Measurements from ENCODE around the gene VPS51. TPM values are rescaled to one million over a fixed set of nuclear protein-coding genes. Genes with fewer than 3 reads are reported as not detected.

Gene VPS51
- total RNA-seq, 4 donors from 2014 or later: 206 to 515 (median 266) TPM

GRCh38 chr11:65110354-65110861 is 14.4 kb downstream of the VPS51 start:
- Histone ChIP-seq H3K4me3 (no peak overlapping the region), H3K9me3 (no peaks in the 10 kb centered on the region), H3K36me3 (peaks cover 0 to 13% of the 10 kb centered on the region in 2 donors), H3K27ac (peak overlapping the region; percentile 74 to 90 (median 81)), H3K27me3 (no peaks in the 10 kb centered on the region), H3K4me1 (peaks cover 26 to 34% of the 10 kb centered on the region in 2 donors)
- in situ Hi-C loops (cut with MboI; ENCODE audit: low sequenced_read_pairs in 4 of 4) (loop anchor here in 3 of 4 donors (5.0 kb wide), 1 partner anchor 72 kb away; the partner anchor contains the start of gene CAPN1 (in 3 of the 3)), intact Hi-C loops (cut with DNase I; ENCODE audit: low total_unique reads) (loop anchor here (1.0 to 10.0 kb wide), 2 partner anchors 71 to 256 kb away; partner anchors contain the start of gene CAPN1)
- no peak for TF ChIP-seq POLR2A (IDR thresholded peaks at IDR 0.05)
- peak; percentile 86 to 100 (median 98) for TF ChIP-seq CTCF (IDR thresholded peaks at IDR 0.05 in 4 of 5, conservative IDR thresholded peaks at IDR 0.05 in 1 of 5)
- DNase-seq (peak; percentile 63 to 81), ATAC-seq (peak; percentile 59 to 61)

GRCh38 chr11:65111159-65111743 is 15.2 kb downstream of the VPS51 start:
- ATAC-seq: peak in 1 of 2 donors; percentile 0
- H3K4me3 ChIP-seq: peak overlapping the region in 1 of 4 donors; percentile 64
- no peaks in the 10 kb centered on the region for H3K27me3 ChIP-seq
- peaks cover 30 to 42% of the 10 kb centered on the region in 2 donors for H3K4me1 ChIP-seq
- intact Hi-C loops (cut with DNase I; ENCODE audit: low total_unique reads) (loop anchor here (10.0 kb wide), 1 partner anchor 256 kb away; no protein-coding TSS in a partner anchor), in situ Hi-C loops (cut with MboI; ENCODE audit: low sequenced_read_pairs in 4 of 4) (loop anchor here in 3 of 4 donors (5.0 kb wide), 1 partner anchor 71 kb away; the partner anchor contains the start of gene CAPN1 (in 3 of the 3))
- no peaks in the 10 kb centered on the region for H3K9me3 ChIP-seq
- TF ChIP-seq POLR2A (IDR thresholded peaks at IDR 0.05) (no peak), CTCF (IDR thresholded peaks at IDR 0.05 in 4 of 5, conservative IDR thresholded peaks at IDR 0.05 in 1 of 5) (no peak)
- peaks cover 0 to 13% of the 10 kb centered on the region in 2 donors for H3K36me3 ChIP-seq
- peak overlapping the region; percentile 74 to 90 (median 81) for H3K27ac ChIP-seq
- DNase-seq: no peak

GRCh38 chr11:65111744-65112545 is 15.9 kb downstream of the VPS51 start, which contains the start of gene TM7SF2:
Gene TM7SF2, plus strand, starts transcription at chr11:65111872. Its CDS starts 144 bp downstream, at chr11:65112016.
- no peaks in the 10 kb centered on the region for H3K27me3 ChIP-seq
- H3K9me3 ChIP-seq: no peaks in the 10 kb centered on the region
- in situ Hi-C loops (cut with MboI; ENCODE audit: low sequenced_read_pairs in 4 of 4) (loop anchor here in 3 of 4 donors (5.0 kb wide), 1 partner anchor 70 kb away; the partner anchor contains the start of gene CAPN1 (in 3 of the 3)), intact Hi-C loops (cut with DNase I; ENCODE audit: low total_unique reads) (loop anchor here (1.0 to 10.0 kb wide), 2 partner anchors 22 to 257 kb away; partner anchors contain the start of gene SYVN1)
- peak within 1 kb of the TSS; percentile 74 to 90 (median 81) for H3K27ac ChIP-seq
- H3K4me1 ChIP-seq: peaks cover 36 to 48% of the 10 kb centered on the region in 2 donors
- peaks cover 0 to 13% of the 10 kb centered on the region in 2 donors for H3K36me3 ChIP-seq
- peak; percentile 81 to 89 for ATAC-seq
- DNase-seq: peak; percentile 93
- H3K4me3 ChIP-seq: peak within 1 kb of the TSS; percentile 63 to 72 (median 66)
- TF ChIP-seq CTCF (IDR thresholded peaks at IDR 0.05 in 4 of 5, conservative IDR thresholded peaks at IDR 0.05 in 1 of 5) (no peak), POLR2A (IDR thresholded peaks at IDR 0.05) (peak; percentile 84 to 94)

GRCh38 chr11:65112546-65113360 is 16.7 kb downstream of the VPS51 start:
- peak; percentile 33 to 44 for ATAC-seq
- DNase-seq: peak in 1 of 2 donors; percentile 55
- intact Hi-C loops (cut with DNase I; ENCODE audit: low total_unique reads) (loop anchor here (1.0 to 10.0 kb wide), 2 partner anchors 22 to 258 kb away; partner anchors contain the start of gene SYVN1), in situ Hi-C loops (cut with MboI; ENCODE audit: low sequenced_read_pairs in 4 of 4) (loop anchor here in 3 of 4 donors (5.0 kb wide), 1 partner anchor 70 kb away; the partner anchor contains the start of gene CAPN1 (in 3 of the 3))
- no peaks in the 10 kb centered on the region for H3K9me3 ChIP-seq
- TF ChIP-seq CTCF (IDR thresholded peaks at IDR 0.05 in 4 of 5, conservative IDR thresholded peaks at IDR 0.05 in 1 of 5) (peak; percentile 78 to 93 (median 87)), POLR2A (IDR thresholded peaks at IDR 0.05) (peak in 1 of 2 donors; percentile 15)
- H3K36me3 ChIP-seq: peaks cover 0 to 9% of the 10 kb centered on the region in 2 donors
- no peaks in the 10 kb centered on the region for H3K27me3 ChIP-seq
- H3K27ac ChIP-seq: peak overlapping the region; percentile 74 to 90 (median 81)
- H3K4me1 ChIP-seq: peaks cover 36 to 48% of the 10 kb centered on the region in 2 donors
- peak overlapping the region; percentile 63 to 72 (median 66) for H3K4me3 ChIP-seq

All from gastrocnemius medialis (tissue), 4 donors.